HEK293 (cell line): ENCODE measurements around the gene GPR152.

Experiments
- KLF1 ChIP-seq: fragments of 450-650 bp; formaldehyde crosslinking; IDR thresholded peaks from 2 replicates; pipeline ENCODE4 v1.5.1; 2016; ENCODE audit warnings: missing biosample characterization, missing genetic modification characterization
- KLF9 ChIP-seq: fragments of 450-650 bp; formaldehyde crosslinking; IDR thresholded peaks from 2 replicates; pipeline ENCODE4 v1.5.1; 2016; ENCODE audit warnings: missing biosample characterization, missing genetic modification characterization, low read depth
- REPIN1 ChIP-seq: fragments of 450-650 bp; formaldehyde crosslinking; IDR thresholded peaks from 2 replicates; pipeline ENCODE4 v1.5.1; 2017; ENCODE audit warnings: missing biosample characterization, missing genetic modification characterization, low read depth
- SALL2 ChIP-seq: fragments of 450-650 bp; formaldehyde crosslinking; IDR thresholded peaks from 2 replicates; pipeline ENCODE4 v1.5.0; 2017; ENCODE audit warnings: missing biosample characterization, mild to moderate bottlenecking, missing genetic modification characterization, borderline replicate concordance
- SCRT1 ChIP-seq: fragments of 450-650 bp; formaldehyde crosslinking; IDR thresholded peaks from 2 replicates; pipeline ENCODE4 v1.5.1; 2016; ENCODE audit warnings: missing biosample characterization, missing genetic modification characterization, borderline replicate concordance
- YY1 ChIP-seq: fragments of 450-650 bp; formaldehyde crosslinking; IDR thresholded peaks from 2 replicates; pipeline ENCODE4 v1.5.1; 2018; ENCODE audit warnings: missing biosample characterization, missing genetic modification characterization
- ZBTB20 ChIP-seq: fragments of 450-650 bp; formaldehyde crosslinking; IDR thresholded peaks from 2 replicates; pipeline ENCODE4 v1.5.1; 2016; ENCODE audit warnings: missing biosample characterization, missing genetic modification characterization
- ZNF16 ChIP-seq: fragments of 450-650 bp; formaldehyde crosslinking; IDR thresholded peaks from 2 replicates; pipeline ENCODE4 v1.5.1; 2016; ENCODE audit warnings: low read depth, missing biosample characterization, missing genetic modification characterization
- ZNF175 ChIP-seq: fragments of 450-650 bp; formaldehyde crosslinking; IDR thresholded peaks from 2 replicates; pipeline ENCODE4 v1.5.1; 2016; ENCODE audit warnings: missing biosample characterization, missing genetic modification characterization
- ZNF184 ChIP-seq: fragments of 450-650 bp; IDR thresholded peaks from 2 replicates; pipeline ENCODE4 v1.5.1; 2018; ENCODE audit warnings: missing biosample characterization, mild to moderate bottlenecking, missing genetic modification characterization
- ZNF341 ChIP-seq: fragments of 450-650 bp; formaldehyde crosslinking; IDR thresholded peaks from 2 replicates; pipeline ENCODE4; 2016; ENCODE audit warnings: low read depth, missing biosample characterization, missing genetic modification characterization
- ZNF404 ChIP-seq: fragments of 450-650 bp; formaldehyde crosslinking; IDR thresholded peaks from 2 replicates; pipeline ENCODE4 v1.5.1; 2017; ENCODE audit warnings: missing biosample characterization, missing genetic modification characterization
- ZNF426 ChIP-seq: fragments of 450-650 bp; formaldehyde crosslinking; IDR thresholded peaks from 2 replicates; pipeline ENCODE4 v1.5.1; 2017; ENCODE audit warnings: missing biosample characterization, missing genetic modification characterization, mild to moderate bottlenecking, inconsistent platforms, moderate library complexity
- ZNF529 ChIP-seq: fragments of 450-650 bp; formaldehyde crosslinking; IDR thresholded peaks from 2 replicates; pipeline ENCODE4 v1.5.1; 2017; ENCODE audit warnings: missing genetic modification characterization, missing biosample characterization; ENCODE audit not compliant: insufficient replicate concordance
- ZNF560 ChIP-seq: fragments of 450-650 bp; formaldehyde crosslinking; IDR thresholded peaks from 2 replicates; pipeline ENCODE4 v1.5.1; 2017; ENCODE audit warnings: missing biosample characterization, missing genetic modification characterization, borderline replicate concordance
- ZNF747 ChIP-seq: fragments of 450-650 bp; formaldehyde crosslinking; IDR thresholded peaks from 2 replicates; pipeline ENCODE4 v1.5.1; 2016; ENCODE audit warnings: missing biosample characterization, missing genetic modification characterization
- ZNF785 ChIP-seq: fragments of 450-650 bp; formaldehyde crosslinking; IDR thresholded peaks from 2 replicates; pipeline ENCODE4 v1.5.1; 2016; ENCODE audit warnings: missing biosample characterization, missing genetic modification characterization
- ZSCAN23 ChIP-seq: fragments of 450-650 bp; formaldehyde crosslinking; IDR thresholded peaks from 2 replicates; pipeline ENCODE4 v1.5.1; 2016; ENCODE audit warnings: missing biosample characterization, missing genetic modification characterization
- TF ChIP-seq, protein P1 (sequence below): fragments of 450-650 bp; formaldehyde crosslinking; IDR thresholded peaks from 2 replicates; pipeline ENCODE4 v1.5.1; 2016; ENCODE audit warnings: missing biosample characterization, missing genetic modification characterization
- TF ChIP-seq, protein P2 (sequence below): fragments of 450-650 bp; formaldehyde crosslinking; IDR thresholded peaks from 2 replicates; pipeline ENCODE4 v1.5.1; 2016; ENCODE audit warnings: missing biosample characterization, missing genetic modification characterization, low read depth
- TF ChIP-seq, protein P3 (sequence below): fragments of 450-650 bp; formaldehyde crosslinking; IDR thresholded peaks from 2 replicates; pipeline ENCODE4 v1.5.1; 2016; ENCODE audit warnings: missing biosample characterization, missing genetic modification characterization
- TF ChIP-seq, protein P4 (sequence below): fragments of 450-650 bp; formaldehyde crosslinking; IDR thresholded peaks from 2 replicates; pipeline ENCODE4 v1.5.1; 2017; ENCODE audit warnings: missing biosample characterization, mild to moderate bottlenecking, missing genetic modification characterization, moderate library complexity
- TF ChIP-seq, protein P5 (sequence below): fragments of 450-650 bp; formaldehyde crosslinking; IDR thresholded peaks from 2 replicates; pipeline ENCODE4 v1.5.1; 2016; ENCODE audit warnings: missing biosample characterization, missing genetic modification characterization
- TF ChIP-seq, protein P6 (sequence below): fragments of 450-650 bp; formaldehyde crosslinking; IDR thresholded peaks from 2 replicates; pipeline ENCODE4 v1.5.1; 2016; ENCODE audit warnings: missing biosample characterization, missing genetic modification characterization
- TF ChIP-seq, protein P7 (sequence below): fragments of 450-650 bp; formaldehyde crosslinking; IDR thresholded peaks from 2 replicates; pipeline ENCODE4 v1.5.1; 2017; ENCODE audit warnings: missing biosample characterization, missing genetic modification characterization
- TF ChIP-seq, protein P8 (sequence below): fragments of 450-650 bp; formaldehyde crosslinking; IDR thresholded peaks from 2 replicates; pipeline ENCODE4 v1.5.1; 2017; ENCODE audit warnings: missing biosample characterization, missing genetic modification characterization

GPR152 gene

DNA sequence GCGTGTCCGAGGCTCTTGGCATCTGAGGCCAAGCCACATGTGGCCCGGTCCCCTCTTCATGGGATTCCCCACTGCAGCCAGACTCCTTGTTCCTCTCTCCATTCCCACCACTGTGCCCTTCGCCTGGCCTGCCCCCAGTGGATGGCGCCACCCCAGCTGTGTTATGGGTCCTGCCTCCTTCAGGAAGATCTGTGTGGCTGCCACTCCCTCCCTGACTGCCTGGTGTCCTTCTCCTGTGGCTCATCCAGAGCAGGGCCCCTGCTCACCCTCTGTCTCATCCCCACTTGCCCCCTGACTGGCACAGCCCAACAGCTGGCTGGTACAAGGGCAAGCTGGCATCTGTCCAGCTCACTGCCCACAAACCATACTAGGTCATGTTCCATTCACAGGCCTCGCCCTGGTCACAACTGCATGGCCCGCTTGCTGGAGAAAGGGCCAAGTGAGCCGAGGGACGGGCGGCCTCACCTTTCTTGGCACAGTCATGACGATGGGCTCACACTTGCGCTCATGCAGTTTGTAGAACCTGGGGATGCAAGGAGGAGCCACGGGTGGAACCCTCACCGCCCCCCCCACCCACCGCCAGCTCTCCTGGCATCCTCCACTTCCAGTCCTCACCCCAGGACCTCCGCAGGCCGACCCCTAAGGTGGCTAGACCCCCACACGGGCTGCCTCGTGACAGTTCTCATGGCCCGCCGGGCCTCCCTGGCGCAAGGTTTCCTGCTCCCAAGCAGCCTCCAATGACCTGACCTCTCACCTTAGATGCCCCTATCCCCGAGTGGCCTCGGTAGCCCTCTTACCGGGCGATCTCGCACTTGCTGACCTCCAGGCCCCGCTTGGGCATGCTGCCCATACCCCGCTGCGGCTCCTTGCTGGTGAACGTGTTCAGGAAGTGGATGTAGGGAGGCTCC is 13.0 kb downstream of the GPR152 start (continued):
- TF ChIP-seq, protein P1, sequence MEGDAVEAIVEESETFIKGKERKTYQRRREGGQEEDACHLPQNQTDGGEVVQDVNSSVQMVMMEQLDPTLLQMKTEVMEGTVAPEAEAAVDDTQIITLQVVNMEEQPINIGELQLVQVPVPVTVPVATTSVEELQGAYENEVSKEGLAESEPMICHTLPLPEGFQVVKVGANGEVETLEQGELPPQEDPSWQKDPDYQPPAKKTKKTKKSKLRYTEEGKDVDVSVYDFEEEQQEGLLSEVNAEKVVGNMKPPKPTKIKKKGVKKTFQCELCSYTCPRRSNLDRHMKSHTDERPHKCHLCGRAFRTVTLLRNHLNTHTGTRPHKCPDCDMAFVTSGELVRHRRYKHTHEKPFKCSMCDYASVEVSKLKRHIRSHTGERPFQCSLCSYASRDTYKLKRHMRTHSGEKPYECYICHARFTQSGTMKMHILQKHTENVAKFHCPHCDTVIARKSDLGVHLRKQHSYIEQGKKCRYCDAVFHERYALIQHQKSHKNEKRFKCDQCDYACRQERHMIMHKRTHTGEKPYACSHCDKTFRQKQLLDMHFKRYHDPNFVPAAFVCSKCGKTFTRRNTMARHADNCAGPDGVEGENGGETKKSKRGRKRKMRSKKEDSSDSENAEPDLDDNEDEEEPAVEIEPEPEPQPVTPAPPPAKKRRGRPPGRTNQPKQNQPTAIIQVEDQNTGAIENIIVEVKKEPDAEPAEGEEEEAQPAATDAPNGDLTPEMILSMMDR, result peak; percentile 42; the same call in 1 of the 2 replicates
- TF ChIP-seq, protein P2, sequence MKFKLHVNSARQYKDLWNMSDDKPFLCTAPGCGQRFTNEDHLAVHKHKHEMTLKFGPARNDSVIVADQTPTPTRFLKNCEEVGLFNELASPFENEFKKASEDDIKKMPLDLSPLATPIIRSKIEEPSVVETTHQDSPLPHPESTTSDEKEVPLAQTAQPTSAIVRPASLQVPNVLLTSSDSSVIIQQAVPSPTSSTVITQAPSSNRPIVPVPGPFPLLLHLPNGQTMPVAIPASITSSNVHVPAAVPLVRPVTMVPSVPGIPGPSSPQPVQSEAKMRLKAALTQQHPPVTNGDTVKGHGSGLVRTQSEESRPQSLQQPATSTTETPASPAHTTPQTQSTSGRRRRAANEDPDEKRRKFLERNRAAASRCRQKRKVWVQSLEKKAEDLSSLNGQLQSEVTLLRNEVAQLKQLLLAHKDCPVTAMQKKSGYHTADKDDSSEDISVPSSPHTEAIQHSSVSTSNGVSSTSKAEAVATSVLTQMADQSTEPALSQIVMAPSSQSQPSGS, result no peak
- TF ChIP-seq, protein P3, sequence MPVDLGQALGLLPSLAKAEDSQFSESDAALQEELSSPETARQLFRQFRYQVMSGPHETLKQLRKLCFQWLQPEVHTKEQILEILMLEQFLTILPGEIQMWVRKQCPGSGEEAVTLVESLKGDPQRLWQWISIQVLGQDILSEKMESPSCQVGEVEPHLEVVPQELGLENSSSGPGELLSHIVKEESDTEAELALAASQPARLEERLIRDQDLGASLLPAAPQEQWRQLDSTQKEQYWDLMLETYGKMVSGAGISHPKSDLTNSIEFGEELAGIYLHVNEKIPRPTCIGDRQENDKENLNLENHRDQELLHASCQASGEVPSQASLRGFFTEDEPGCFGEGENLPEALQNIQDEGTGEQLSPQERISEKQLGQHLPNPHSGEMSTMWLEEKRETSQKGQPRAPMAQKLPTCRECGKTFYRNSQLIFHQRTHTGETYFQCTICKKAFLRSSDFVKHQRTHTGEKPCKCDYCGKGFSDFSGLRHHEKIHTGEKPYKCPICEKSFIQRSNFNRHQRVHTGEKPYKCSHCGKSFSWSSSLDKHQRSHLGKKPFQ (tag by site-specific recombination), result no peak
- TF ChIP-seq YY1 (no peak), ZNF341 (0 out of 2 replicates have a peak, but pooled peaks have one; percentile 33), ZNF785 (tag by site-specific recombination) (no peak), ZNF529 (tag by site-specific recombination) (no peak), ZNF404 (no peak), ZNF426 (tag by site-specific recombination) (no peak), ZNF184 (tag by site-specific recombination) (no peak), SALL2 (tag by site-specific recombination) (no peak), ZNF175 (tag by site-specific recombination) (no peak), KLF1 (no peak), KLF9 (no peak), ZNF560 (tag by site-specific recombination) (no peak), ZNF16 (tag by site-specific recombination) (no peak), REPIN1 (tag by site-specific recombination) (no peak), ZBTB20 (tag by site-specific recombination) (no peak), ZNF747 (no peak), SCRT1 (no peak), ZSCAN23 (no peak)
- TF ChIP-seq, protein P4, sequence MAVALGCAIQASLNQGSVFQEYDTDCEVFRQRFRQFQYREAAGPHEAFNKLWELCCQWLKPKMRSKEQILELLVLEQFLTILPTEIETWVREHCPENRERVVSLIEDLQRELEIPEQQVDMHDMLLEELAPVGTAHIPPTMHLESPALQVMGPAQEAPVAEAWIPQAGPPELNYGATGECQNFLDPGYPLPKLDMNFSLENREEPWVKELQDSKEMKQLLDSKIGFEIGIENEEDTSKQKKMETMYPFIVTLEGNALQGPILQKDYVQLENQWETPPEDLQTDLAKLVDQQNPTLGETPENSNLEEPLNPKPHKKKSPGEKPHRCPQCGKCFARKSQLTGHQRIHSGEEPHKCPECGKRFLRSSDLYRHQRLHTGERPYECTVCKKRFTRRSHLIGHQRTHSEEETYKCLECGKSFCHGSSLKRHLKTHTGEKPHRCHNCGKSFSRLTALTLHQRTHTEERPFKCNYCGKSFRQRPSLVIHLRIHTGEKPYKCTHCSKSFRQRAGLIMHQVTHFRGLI (tag by site-specific recombination), result no peak
- TF ChIP-seq, protein P5, sequence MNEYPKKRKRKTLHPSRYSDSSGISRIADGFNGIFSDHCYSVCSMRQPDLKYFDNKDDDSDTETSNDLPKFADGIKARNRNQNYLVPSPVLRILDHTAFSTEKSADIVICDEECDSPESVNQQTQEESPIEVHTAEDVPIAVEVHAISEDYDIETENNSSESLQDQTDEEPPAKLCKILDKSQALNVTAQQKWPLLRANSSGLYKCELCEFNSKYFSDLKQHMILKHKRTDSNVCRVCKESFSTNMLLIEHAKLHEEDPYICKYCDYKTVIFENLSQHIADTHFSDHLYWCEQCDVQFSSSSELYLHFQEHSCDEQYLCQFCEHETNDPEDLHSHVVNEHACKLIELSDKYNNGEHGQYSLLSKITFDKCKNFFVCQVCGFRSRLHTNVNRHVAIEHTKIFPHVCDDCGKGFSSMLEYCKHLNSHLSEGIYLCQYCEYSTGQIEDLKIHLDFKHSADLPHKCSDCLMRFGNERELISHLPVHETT (tag by site-specific recombination), result no peak
- TF ChIP-seq, protein P6, sequence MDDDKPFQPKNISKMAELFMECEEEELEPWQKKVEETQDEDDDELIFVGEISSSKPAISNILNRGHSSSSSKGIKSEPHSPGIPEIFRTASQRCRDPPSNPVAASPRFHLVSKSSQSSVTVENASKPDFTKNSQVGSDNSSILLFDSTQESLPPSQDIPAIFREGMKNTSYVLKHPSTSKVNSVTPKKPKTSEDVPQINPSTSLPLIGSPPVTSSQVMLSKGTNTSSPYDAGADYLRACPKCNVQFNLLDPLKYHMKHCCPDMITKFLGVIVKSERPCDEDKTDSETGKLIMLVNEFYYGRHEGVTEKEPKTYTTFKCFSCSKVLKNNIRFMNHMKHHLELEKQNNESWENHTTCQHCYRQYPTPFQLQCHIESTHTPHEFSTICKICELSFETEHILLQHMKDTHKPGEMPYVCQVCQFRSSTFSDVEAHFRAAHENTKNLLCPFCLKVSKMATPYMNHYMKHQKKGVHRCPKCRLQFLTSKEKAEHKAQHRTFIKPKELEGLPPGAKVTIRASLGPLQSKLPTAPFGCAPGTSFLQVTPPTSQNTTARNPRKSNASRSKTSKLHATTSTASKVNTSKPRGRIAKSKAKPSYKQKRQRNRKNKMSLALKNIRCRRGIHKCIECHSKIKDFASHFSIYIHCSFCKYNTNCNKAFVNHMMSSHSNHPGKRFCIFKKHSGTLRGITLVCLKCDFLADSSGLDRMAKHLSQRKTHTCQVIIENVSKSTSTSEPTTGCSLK (tag by site-specific recombination), result no peak
- TF ChIP-seq, protein P7, sequence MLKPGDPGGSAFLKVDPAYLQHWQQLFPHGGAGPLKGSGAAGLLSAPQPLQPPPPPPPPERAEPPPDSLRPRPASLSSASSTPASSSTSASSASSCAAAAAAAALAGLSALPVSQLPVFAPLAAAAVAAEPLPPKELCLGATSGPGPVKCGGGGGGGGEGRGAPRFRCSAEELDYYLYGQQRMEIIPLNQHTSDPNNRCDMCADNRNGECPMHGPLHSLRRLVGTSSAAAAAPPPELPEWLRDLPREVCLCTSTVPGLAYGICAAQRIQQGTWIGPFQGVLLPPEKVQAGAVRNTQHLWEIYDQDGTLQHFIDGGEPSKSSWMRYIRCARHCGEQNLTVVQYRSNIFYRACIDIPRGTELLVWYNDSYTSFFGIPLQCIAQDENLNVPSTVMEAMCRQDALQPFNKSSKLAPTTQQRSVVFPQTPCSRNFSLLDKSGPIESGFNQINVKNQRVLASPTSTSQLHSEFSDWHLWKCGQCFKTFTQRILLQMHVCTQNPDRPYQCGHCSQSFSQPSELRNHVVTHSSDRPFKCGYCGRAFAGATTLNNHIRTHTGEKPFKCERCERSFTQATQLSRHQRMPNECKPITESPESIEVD, result no peak
- TF ChIP-seq, protein P8, sequence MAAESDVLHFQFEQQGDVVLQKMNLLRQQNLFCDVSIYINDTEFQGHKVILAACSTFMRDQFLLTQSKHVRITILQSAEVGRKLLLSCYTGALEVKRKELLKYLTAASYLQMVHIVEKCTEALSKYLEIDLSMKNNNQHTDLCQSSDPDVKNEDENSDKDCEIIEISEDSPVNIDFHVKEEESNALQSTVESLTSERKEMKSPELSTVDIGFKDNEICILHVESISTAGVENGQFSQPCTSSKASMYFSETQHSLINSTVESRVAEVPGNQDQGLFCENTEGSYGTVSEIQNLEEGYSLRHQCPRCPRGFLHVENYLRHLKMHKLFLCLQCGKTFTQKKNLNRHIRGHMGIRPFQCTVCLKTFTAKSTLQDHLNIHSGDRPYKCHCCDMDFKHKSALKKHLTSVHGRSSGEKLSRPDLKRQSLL (tag by site-specific recombination), result no peak
